Fibroblast of mammary gland (primary cell): ENCODE measurements around the gene RELA.

Experiments
- DNase-seq: peaks from one replicate; pipeline ENCODE4 v3.0.0-alpha.2; 2010; ENCODE audit warnings: low read depth
- H3K4me3 ChIP-seq: 2 replicates; pipeline ENCODE4 v1.5.1; 2011; ENCODE audit warnings: low read depth, mild to moderate bottlenecking, low read length, moderate library complexity; ENCODE audit not compliant: control insufficient read depth
- TF ChIP-seq, protein P1 (sequence below): conservative IDR thresholded peaks from 2 replicates; pipeline ENCODE4 v1.5.1; 2011; ENCODE audit warnings: low read depth, low read length, inconsistent platforms; ENCODE audit not compliant: control insufficient read depth, insufficient read depth

RELA gene

DNA sequence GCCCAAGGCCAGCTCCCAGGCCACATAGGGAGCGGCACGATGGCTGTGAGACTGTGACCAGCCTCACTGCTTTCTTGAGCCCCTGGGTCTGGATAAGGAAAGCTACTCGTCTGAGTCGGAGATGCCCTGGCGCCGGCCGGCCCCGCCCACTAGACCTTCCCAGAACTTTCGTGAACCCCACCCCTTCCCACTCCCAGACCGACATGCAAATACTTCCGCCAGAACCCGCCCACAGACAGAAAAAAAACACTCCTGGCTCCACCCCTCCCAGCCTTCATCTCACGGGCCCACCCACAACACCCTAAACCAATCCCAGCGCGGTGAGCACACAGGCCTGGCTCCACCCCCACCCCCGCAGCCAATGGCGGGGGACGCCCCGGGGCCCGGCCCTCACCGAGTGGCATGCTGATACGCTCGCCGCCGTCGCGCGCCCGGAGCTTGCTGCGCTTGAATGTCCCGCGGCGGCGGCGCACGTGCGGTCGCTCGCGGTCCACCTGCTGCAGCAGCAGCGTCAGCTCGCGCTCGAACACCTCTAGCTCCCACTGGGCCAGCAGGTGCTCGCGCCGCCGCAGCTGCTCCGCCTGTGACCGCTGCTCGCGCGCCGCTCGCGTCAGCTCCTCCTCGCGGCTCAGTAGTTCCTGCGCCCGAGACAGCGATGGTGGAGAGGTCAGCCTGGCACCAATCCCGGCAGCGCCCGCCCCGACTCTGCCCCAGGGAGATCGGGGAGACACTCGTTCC is 55.7 kb downstream of the RELA start:
- peak overlapping the region; percentile 2 for H3K4me3 ChIP-seq
- peak; percentile 92 for DNase-seq
- TF ChIP-seq, protein P1, sequence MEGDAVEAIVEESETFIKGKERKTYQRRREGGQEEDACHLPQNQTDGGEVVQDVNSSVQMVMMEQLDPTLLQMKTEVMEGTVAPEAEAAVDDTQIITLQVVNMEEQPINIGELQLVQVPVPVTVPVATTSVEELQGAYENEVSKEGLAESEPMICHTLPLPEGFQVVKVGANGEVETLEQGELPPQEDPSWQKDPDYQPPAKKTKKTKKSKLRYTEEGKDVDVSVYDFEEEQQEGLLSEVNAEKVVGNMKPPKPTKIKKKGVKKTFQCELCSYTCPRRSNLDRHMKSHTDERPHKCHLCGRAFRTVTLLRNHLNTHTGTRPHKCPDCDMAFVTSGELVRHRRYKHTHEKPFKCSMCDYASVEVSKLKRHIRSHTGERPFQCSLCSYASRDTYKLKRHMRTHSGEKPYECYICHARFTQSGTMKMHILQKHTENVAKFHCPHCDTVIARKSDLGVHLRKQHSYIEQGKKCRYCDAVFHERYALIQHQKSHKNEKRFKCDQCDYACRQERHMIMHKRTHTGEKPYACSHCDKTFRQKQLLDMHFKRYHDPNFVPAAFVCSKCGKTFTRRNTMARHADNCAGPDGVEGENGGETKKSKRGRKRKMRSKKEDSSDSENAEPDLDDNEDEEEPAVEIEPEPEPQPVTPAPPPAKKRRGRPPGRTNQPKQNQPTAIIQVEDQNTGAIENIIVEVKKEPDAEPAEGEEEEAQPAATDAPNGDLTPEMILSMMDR = no peak

- H3K4me3 ChIP-seq = no peak overlapping the region
- TF ChIP-seq, protein P1 = no peak
- no peak for DNase-seq
Observed at GRCh38 chr11:65604258-65604657, 58.5 kb downstream of the RELA start.
